Nasal cavity respiratory epithelium epithelial cell of viscerocranial mucosa (primary cell): ENCODE data around the gene ZBTB20. TPM values are rescaled to one million over a fixed set of nuclear protein-coding genes. Genes with fewer than 3 reads are reported as not detected.

Source experiments
- total RNA-seq: library from RNA; depleted of rRNA; stranded (reverse); fragments of >200 nt; gene quantifications from 2 replicates; pipeline ENCODE4 v1.2.3, GENCODE V29; 2014

Gene ZBTB20
- total RNA-seq: 2.1 and 7.1 TPM in 2 replicates

GRCh38 chr3:115146418-115147328 lies at the start of gene ZBTB20:
TSS of gene ZBTB20 (minus strand) at chr3:115147288.

DNA sequence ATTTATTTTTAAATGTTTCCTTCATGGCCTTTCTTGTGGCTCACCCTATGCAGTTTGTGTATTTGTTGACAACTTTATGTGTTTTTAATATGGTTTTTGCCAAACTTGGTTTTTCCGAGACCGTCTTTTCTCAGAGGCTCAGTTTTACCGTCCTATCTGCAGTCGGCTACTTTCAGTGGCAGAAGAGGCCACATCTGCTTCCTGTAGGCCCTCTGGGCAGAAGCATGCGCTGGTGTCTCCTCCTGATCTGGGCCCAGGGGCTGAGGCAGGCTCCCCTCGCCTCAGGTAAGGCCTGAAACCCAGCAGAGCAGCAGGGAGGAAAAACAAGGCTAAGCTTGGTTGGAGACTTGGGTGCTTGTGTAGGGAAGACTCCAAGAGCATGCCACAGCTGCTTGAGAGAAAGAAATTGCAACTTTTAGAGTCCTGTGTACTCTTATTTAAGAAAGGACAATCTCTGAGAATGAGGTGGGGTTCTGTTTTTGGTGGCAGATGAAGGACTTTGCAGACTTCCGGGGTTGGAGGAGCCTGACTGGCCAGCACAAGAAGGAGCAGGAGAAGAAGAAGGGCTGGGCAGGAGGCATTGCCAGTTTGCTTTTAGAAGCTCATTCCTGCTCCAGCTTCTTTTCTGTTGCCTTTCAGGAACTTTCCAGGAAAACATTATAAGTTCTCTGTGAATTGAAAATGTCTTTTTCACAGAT lies 853.1 kb downstream of the ZBTB20 start, which contains the start of gene TIGIT:
TIGIT (plus strand) TSS at position 191 of the 698 bp plus-strand sequence; CDS start at position 225, 34 bp downstream.

